Islet of Langerhans (tissue), 1 donor: ENCODE results near the gene IFI30.

Experiments
- FAIRE-seq: peaks from one replicate; lab custom pipeline; 2011; peaks lifted over from hg19 to GRCh38; lab: Jason Lieb, UNC

IFI30 gene

GRCh38 chr19:18173572-18174288 lies at the start of gene IFI30:
TSS of gene IFI30 (plus strand) at chr19:18173813. CDS start at chr19:18173842, 29 bp downstream.
- FAIRE-seq: no peak

DNA sequence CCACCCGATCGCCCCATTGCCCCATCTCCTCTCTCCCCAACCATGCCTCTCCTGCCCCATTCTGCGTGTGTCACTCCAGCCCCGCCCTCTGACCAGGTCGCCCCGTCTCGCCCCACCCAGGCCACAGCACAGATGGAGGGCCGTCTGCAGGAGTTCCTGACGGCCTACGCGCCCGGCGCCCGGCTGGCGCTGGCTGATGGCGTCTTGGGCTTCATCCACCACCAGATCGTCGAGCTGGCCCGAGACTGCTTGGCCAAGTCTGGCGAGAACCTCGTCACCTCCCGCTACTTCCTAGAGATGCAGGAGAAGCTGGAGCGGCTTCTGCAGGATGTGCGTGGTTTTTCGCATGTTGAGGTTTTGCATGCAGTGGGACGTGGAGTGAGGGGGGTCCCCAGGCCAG lies 49.8 kb upstream of the IFI30 start:
- no peak for FAIRE-seq

DNA sequence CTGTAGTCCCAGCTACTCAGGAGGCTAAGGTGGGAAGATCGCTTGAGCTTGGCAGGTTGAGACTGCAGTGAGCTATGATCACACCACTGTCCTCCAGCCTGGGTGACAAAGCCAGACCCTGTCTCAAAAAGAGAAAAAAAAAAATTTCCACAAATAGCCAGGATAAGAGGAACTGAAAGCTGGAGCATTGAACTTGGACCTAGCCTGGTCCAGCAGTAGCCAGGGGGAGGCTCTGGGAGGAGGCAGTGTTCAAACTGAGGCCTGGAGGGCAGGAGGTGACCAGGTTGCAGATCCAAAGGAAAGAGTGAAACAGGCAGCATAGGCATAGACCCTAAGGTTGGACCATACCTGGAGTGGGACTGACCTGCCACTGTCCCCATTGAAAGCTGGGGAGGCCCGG lies 47.5 kb upstream of the IFI30 start:
- FAIRE-seq: no peak

DNA sequence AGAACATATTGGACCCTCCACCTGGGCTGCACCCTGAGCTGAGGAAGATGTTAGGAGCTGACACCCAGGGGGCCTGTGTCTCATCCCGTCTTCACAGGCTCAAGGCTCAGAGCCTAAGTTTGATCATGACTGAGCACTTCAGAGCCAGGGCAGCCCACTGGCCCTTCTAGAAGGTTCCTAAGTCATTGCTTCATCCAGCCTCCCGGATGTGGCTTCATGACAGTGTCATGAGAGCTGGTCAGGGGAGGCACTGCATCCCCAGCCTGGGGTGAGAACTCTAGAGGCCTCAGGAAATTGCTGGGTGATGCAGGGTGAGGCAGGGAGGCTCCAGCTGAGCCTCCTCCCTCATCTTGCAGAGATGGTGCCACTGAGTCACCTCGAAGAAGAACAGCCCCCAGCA lies 45.6 kb upstream of the IFI30 start:
- no peak for FAIRE-seq

DNA sequence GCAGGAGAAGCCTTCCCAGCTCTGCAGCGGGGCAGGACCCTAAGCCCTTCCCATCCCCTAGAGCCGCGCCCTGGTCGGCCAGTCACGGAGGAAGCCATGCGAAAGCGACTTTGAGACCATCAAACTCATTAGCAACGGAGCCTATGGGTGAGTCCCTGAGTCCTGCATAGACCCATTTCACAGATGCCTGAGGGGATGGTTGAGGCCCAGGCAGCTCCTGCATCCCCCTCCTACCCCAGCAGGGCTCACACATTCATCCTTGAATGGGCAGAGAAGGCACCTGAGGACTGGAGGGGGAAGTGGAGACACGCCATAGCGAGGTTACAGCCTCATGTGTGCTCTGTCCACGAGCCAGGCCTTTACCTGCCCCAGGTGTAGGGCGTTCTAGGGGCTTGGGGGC lies 44.8 kb upstream of the IFI30 start:
- FAIRE-seq: no peak

DNA sequence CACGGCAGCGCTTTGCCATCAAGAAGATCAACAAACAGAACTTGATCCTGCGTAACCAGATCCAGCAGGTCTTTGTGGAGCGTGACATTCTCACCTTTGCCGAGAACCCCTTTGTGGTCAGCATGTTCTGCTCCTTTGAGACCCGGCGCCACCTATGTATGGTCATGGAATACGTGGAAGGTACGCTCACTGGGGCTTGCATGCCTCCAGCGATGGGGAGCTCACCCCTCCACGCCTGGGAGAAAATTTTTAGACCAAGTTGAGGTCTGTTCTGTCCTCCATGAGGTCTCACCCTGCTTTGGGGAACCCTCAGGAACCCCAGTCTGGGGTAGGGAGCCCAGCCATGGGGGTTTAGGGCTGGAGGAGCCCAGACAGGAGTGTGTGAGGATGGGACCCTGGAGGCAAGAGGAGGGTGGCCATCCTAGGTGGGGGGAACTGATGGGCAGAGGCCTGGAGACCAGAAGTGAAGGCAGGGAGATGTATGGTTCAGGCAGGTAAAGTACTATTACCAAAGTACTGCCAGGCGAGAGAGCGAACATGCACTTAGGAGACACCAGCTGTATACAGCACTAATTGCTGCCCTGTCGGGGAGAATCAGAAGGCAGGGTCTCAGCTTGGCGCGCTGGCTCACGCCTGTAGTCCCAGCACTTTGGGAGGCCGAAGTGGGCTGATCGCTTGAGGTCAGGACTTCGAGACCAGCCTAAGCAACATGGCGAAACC lies 42.9 kb upstream of the IFI30 start:
- FAIRE-seq: no peak

- no peak for FAIRE-seq
These were observed 41.6 kb upstream of the IFI30 start for GRCh38 chr19:18131841-18132596.

- FAIRE-seq: peak; percentile 47
These were observed 37.7 kb upstream of the IFI30 start for GRCh38 chr19:18135712-18136584.

DNA sequence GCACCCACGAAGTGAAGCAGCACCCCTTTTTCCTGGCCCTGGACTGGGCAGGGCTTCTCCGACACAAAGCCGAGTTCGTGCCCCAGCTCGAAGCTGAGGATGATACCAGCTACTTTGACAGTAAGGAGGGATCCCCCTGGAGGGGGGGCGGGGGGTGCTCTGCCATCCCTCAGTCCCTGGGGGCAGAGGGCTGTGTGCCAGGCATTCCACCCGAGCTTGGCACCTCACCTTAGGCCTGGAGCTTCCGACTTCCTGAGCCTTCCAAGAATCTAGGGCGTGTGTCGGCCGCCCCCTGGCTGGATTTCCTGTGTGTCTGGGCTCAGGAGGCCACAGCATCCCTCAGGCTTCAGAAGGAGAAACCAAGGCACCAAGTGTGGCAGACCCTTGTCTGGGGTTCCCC lies 36.4 kb upstream of the IFI30 start:
- no peak for FAIRE-seq

DNA sequence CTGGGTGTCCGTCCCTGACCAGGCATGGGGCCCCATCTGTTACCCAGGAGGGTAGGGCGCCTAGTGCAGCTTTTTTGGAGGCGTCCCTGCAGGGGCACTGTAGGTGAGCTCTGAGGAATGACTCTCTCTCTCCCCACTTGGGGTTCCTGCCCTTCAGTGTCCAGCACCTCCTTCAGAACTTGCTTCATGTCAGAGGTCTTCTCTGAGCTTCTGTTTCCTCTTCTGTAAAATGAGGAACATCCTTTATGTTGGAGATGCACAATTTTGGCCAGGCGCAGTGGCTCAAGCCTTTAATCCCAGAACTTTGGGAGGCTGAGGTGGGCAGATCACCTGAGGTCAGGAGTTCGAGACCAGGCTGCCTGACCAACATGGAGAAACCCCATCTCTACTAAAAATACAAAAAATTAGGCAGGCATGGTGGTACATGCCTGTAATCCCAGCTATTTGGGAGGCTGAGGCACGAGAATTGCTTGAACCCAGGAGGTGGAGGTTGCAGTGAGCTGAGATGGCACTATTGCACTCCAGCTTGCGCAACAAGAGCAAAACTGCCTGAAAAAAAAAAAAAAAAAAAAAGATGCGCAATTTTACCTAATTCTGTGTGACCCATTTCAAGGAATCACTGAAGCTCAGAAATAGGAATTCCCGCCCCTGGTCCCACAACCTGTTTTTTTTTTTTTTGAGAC lies 35.8 kb upstream of the IFI30 start:
- no peak for FAIRE-seq

DNA sequence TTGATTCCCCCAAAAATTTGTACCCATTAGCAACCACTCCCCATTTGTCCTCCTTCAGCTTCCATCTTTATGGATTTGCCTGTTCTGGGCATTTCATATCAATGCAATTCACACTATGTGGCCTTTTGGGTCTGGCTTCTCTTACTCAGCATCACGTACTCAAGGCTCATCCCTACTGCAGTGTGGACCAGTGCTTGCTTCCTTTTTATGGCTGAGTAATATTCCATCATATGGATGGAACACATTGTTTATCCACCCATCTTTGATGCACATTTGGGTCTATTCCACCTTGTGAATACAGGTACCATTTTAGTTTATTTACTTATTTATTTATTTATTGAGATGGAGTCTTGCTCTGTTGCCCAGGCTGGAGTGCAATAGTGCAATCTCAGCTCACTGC lies 33.1 kb upstream of the IFI30 start:
- no peak for FAIRE-seq

- no peak for FAIRE-seq
These were observed 32.6 kb upstream of the IFI30 start for GRCh38 chr19:18141031-18141430.

- FAIRE-seq: no peak
These were observed 29.7 kb upstream of the IFI30 start for GRCh38 chr19:18143902-18144301.

DNA sequence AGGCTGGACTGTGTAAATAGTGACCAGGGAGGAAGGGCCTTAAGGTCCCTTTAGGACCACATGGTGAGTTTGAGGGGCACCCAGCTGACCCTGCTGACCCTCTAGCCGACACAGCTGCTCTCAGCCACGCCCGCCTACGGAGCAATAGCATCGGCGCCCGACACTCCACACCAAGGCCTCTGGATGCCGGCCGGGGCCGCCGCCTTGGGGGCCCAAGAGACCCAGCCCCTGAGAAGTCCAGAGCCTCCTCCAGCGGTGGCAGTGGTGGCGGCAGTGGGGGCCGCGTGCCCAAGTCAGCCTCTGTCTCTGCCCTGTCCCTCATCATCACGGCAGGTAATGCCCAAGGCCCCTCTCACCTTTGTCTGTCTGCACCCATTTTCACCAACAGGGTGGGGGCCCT lies 29.3 kb upstream of the IFI30 start:
- no peak for FAIRE-seq

DNA sequence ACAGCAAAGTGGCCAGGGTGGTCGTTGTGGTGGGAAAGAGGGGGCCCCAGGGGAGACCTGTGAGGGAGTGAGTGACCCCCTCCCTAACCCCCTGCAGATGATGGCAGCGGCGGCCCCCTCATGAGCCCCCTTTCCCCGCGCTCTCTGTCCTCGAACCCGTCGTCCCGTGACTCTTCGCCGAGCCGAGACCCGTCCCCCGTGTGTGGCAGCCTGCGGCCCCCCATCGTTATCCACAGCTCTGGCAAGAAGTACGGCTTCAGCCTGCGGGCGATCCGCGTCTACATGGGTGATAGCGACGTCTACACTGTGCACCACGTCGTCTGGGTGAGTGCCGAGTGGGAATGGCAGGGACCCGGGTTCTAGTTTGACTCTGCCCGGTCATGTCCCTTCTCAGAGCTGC lies 28.7 kb upstream of the IFI30 start:
- no peak for FAIRE-seq

GRCh38 chr19:18145391-18145999 lies 28.1 kb upstream of the IFI30 start:
- no peak for FAIRE-seq

DNA sequence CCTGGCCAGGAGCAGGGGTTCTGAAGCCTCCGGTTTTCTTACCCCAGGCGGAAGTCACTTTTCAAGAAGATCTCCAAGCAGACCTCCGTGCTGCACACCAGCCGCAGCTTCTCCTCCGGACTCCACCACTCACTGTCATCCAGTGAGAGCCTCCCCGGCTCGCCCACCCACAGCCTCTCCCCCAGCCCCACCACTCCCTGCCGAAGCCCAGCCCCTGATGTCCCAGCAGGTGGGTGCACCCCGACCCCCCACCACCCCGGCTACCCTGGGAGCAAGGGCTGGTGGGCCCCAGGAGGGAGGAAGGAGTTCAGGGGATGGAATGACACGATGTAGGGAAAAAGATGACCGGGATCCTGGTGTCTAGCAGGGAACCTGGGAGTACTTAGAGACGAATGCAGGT lies 26.2 kb upstream of the IFI30 start:
- no peak for FAIRE-seq

- no peak for FAIRE-seq
These were observed 24.0 kb upstream of the IFI30 start for GRCh38 chr19:18149596-18149975.

DNA sequence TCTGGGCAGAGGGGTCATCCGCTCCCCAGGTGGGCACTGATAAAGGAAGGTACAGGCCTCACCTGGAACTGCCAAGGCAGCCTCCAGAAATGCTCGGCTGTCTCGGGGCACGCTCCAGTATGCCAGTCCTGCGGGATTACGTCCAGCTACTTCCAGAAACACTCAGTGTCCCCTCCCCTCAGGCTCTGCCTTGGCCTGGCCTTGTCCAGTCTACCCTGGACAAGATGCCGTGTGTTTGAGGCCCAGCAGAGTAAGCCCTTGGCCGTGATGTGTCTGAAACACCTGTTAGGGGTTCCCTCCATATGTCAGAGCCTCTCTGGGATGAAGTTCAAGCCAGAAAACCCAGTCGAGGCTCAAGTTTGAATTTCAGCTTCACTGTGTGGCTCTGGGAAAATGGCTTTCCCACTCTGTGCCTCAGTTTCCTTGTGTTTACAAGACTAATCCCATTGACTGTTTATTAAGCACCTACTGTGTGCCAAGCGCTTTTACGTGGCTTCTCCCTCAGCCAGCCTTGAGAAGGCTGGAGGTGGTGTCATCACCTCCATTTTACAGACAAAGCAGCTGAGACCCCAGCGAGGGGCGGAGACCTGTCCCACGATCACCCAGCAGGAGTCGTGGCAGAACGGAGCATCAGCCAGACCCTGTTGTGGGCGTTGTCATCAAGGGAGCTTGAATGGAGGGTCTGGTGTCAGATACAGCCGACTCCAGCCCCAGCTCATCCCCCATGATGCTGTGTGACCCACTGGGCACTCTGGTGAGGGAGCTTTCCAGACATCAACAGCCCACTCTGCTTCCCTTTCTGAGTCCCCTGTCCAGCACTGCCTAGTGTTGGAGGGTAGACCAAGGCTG lies 22.6 kb upstream of the IFI30 start:
- no peak for FAIRE-seq

DNA sequence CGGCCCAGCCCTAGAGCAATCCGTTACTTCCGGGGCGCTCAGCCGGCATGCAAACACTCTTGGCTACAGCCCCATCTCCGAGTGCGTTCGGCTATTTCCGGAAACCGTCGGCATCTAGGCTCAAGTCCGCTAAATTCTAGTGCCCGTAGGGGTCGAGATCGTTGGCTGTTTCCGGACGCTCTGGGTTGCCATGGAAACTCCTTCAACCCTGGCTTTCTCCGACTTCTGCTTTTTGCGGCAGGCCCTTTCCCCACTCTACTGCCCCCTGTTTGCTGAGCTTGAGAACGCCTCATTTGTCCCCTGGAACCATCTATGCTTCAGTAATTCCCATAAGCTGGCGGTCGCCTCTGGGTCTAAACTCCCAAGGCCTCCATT lies 21.2 kb upstream of the IFI30 start:
- FAIRE-seq: peak; percentile 91
